8988T (cell line): ENCODE results near the gene HLA-DRB5.
"Not testable (repeated sequence)": the region's sequence is repeated elsewhere in the genome, so short reads cannot be mapped to it uniquely, and the experiment has no call there.

Experiments used
- DNase-seq: peaks from one replicate; pipeline ENCODE4 v3.0.0; 2011

HLA-DRB5 gene

DNA sequence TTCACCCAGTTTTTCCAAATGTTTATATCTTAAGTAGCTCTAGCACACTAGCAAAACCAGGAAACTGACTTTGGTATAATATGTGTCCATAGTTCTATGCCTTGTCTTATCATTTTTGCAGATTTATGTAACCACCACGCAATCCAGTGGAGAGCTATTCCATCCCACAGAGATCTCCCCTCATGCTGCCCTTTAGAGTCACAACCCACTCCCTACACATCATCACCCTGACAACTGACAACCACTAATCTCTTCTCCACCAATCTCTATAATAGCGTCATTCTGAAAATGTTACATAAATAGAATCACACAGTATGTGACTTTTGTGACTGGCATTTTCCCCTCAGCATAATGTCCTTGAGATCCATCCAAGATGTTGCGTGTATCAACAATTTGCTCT, 29.1 kb downstream of the HLA-DRB5 start:
- no peak for DNase-seq

DNA sequence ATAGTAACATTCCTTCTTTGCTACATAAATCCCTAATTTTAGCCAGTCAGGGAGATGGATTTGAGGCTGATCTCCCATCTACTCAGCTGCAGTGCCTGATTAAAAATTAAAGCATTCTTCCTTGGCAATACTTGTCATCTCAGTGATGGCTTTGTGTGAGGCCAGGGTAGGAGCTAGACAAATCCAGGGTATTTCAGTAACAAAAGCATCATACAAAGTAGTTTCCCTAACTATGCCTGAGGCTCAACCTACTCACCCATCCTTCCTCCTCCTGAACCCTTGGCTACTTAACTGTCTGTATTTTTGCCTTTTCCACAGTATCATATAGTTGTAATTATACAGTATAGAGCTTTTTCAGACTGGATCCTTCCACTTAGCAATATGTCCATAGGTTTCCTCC, 37.7 kb downstream of the HLA-DRB5 start:
- DNase-seq = no peak

DNA sequence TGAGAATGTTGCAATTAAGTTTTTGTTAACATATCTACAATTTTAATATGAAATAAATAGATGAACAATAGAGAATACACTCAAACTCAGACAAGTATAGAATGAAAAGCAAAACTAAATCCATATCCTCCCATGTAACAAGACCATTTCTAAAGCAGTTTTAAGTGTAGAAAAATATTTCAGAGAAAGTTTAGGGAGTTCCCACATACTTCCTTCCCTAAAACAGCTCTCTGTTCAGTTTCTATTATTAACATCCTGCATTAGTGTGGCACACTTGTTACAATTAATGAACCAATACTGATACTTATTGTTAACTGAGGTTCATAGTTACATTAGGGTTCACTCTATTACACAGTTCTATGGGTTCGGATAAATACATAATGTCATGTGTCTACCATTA, 38.4 kb downstream of the HLA-DRB5 start:
- no peak for DNase-seq

DNA sequence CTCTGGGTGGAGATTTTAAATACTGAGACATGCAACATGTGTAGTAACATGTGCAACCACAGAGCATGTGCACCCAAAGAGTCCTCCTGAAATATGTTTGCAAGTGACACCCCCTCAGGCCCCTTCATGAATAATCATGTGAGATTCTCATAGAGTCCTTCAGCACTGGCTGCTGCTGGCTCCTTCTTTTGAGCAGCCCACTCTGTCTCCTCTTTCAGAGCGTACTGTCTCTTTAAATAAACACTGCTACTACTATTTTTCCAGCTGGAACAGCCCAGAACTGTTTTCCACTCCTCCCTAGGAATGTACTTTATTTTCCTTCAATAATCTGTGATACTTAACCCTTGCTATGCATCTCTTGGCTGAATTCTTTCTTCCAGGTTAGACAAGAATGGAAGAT, 42.0 kb downstream of the HLA-DRB5 start:
- DNase-seq = no peak

DNA sequence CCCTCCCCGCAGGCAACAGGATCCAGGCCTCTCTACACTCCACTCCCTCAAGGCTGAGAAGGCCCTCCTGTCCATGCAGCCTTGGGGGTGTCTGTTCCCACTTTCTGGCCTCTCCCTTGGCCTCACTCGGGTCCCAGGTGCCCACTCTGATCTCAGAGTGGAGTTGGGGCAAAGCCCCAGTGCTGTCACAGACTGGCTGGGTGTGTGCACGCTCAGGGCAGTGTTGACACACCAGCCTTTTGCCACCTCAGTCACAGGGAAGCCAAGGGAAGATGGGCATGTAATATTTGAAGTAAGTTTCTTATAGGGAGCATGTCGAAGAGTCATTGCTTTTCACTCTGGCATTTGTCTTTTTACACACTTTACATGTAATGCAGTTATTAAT, 45.5 kb downstream of the HLA-DRB5 start:
- DNase-seq = no peak

DNA sequence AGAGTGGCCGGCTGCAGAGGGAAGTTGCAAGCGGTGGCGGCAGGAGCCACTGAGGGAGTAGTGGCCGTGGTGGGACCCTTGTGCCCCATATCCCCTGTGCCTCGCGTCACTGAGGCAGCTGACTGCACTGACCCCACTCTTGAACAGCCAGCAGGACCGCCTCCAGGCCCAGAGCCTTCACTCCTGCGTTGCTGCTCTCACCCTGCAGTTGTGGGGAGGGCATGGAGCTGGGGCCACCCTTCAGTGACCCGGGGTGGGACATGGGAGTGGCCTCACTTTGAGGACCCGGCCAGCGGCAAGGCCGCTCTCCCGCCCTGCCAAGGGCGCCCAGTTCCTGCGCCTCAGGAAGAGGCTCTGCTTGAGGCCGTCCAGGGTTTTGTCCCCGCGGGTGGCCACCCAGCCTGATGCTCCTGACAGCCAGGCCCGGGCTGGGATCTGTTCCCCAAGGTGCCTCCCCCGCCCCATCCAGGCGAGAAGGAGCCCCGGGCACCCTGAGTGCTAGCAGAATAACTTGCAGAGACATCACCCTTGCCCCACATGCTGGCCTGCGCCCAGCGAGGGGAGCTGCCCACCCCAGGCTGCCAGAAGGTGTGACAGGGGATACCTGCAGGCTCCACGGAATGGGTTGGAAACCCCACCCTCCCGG, 46.0 kb downstream of the HLA-DRB5 start:
- no peak for DNase-seq

DNA sequence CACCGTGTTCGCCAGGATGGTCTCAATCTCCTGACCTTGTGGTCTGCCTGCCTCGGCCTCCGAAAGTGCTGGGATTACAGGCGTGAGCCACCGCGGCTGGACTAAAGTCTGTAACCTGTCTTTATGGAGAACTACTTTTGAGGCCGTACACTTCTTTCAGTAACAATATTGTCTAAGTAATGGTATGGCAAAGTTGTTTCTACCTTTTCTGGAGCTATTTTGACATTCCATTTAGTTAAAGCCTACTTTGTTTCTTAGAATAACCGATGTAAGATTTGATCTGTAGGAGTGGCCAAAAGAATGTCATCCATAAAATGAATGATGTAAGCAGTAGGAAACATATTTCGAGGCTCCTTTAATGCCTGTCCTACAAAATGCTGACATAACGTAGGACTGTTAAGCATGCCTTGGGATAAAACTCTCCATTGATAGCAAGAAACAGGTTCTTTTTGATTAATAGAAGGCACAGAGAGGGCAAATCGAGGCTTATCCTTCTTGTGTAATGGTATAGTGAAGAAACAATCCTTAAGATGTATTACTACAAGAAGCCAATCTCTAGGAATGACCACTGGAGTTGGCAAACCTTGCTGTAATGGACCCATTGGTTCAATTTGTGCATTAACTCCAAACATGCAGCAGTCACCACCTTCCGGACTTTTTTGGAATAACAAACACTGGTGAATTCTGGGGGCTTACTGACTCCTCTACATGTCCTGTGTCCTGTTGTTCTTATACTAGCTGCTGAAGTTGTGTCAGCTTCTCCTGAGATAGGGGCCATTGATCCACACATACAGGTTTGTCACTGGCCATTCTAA, 54.5 kb downstream of the HLA-DRB5 start:
- DNase-seq = no peak

DNA sequence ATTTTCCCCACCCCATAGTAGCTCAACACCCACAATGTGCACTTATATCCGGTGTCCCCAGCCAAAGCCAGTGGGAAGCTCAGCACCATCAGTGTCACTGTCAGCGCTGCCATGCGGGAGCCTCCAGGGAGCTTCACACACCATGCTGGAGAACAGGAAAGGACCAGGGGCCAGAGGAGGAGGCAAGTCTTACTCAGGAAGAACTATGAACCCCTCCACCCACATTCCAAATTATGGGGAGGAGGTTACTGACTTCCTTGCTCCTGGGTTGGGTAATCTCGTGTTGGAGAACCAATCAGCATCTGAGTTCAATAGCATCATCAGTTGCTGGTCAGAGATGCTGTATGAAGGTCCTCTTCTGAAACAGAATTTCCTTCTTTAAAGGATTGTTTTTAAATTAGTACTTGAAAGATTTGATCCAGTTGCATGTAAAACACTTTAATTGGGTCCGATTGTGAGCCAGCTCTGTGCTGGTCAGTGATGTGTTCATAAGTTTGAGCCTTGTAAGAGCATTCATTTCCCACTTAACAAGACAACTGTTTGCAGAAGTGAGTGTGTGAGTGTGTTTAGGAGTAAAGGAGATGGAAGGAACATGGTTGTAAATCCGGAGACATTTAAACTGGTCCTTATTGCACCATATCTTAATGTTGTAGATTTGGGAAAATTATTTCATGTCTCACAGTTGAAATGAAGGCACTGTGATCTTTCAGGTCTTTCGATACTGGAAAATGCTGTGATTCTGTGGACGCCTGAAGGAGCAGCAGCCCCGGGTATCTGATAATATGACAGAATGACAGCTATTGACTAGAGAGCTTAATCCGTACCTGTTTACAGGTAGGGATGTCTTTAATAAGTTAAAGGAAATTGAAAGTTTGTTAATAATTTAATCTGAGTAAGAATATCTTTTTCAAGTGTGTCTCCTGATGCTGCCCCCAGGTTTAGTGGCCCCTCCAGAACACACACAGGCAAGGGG, 56.4 kb downstream of the HLA-DRB5 start:
- not testable (repeated sequence) for DNase-seq

DNA sequence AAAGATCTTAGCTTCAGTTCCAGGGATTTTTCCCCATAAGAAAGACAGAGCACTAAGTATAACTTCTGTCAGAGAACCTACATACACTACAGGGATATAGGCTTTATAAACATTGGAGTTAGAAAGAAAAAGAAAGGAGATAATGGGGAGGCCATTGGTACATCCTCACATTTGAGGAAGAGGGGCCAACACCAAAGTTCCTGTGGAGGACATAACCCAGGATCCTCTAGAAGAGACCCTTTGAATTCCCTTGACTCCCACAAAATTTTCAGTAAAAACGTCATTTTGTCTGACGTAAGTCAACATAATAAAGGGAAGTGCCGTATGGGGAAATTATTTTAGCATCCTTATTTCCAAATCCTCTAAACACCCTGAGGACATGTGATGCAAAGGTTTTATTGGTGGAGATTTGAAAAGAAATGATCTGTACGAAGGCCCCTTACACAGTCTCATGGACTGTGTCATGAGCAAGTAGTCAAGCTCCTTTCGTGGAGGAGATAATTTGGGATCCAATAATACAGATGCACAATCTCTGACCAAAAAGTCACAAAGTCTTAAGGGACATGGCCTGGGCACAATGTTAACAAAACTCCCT, 57.2 kb downstream of the HLA-DRB5 start:
- no peak for DNase-seq

DNA sequence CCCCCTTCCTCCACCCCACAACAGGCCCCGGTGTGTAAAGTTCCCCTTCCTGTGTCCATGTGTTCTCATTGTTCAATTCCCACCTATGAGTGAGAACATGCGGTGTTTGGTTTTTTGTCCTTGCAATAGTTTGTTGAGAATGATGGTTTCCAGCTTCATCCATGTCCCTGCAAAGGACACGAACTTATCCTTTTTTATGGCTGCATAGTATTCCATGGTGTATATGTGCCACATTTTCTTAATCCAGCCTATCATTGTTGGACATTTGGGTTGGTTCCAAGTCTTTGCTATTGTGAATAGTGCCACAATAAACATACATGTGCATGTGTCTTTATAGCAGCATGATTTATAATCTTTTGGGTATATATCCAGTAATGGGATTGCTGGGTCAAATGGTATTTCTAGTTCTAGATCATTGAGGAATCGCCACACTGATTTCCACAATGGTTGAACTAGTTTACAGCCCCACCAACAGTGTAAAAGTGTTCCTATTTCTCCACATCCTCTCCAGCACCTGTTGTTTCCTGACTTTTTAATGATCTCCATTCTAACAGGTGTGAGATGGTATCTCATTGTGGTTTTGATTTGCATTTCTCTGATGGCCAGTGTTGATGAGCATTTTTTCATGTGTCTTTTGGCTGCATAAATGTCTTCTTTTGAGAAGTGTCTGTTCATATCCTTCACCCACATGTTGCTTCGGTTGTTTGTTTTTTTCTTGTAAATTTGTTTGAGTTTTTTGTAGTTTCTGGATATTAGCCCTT, 62.2 kb downstream of the HLA-DRB5 start:
- DNase-seq = not testable (repeated sequence)
